HEK293 (cell line): ENCODE data around the gene TMED6.

Experiments used
- BCL11A ChIP-seq: fragments of 450-650 bp; formaldehyde crosslinking; IDR thresholded peaks from 2 replicates; pipeline ENCODE4 v1.5.1; 2016; ENCODE audit warnings: low read depth, missing biosample characterization, missing genetic modification characterization
- ELK4 ChIP-seq: IDR thresholded peaks from 2 replicates; pipeline ENCODE4 v1.6.1; 2011; ENCODE audit warnings: mild to moderate bottlenecking, low read depth, low read length, borderline replicate concordance
- GLIS2 ChIP-seq: fragments of 450-650 bp; formaldehyde crosslinking; IDR thresholded peaks from 2 replicates; pipeline ENCODE4 v1.5.1; 2016; ENCODE audit warnings: missing biosample characterization, missing genetic modification characterization
- INSM2 ChIP-seq: fragments of 450-650 bp; formaldehyde crosslinking; IDR thresholded peaks from 2 replicates; pipeline ENCODE4 v1.5.1; 2016; ENCODE audit warnings: missing biosample characterization, missing genetic modification characterization
- RBAK ChIP-seq: fragments of 450-650 bp; formaldehyde crosslinking; IDR thresholded peaks from 2 replicates; pipeline ENCODE4 v1.5.1; 2016; ENCODE audit warnings: missing biosample characterization, missing genetic modification characterization
- TCF7L2 ChIP-seq: IDR thresholded peaks from 2 replicates; pipeline ENCODE4 v1.6.1; 2011; ENCODE audit warnings: low read depth, mild to moderate bottlenecking, inconsistent platforms, low read length, moderate library complexity, borderline replicate concordance
- YY1 ChIP-seq: fragments of 450-650 bp; formaldehyde crosslinking; IDR thresholded peaks from 2 replicates; pipeline ENCODE4 v1.5.1; 2018; ENCODE audit warnings: missing biosample characterization, missing genetic modification characterization
- ZBTB1 ChIP-seq: fragments of 450-650 bp; formaldehyde crosslinking; IDR thresholded peaks from 2 replicates; pipeline ENCODE4 v1.5.1; 2016; ENCODE audit warnings: missing biosample characterization, missing genetic modification characterization
- ZBTB26 ChIP-seq: fragments of 450-650 bp; formaldehyde crosslinking; optimal IDR thresholded peaks from 2 replicates; pipeline ENCODE3; 2016; ENCODE audit warnings: missing biosample characterization, mild to moderate bottlenecking, missing genetic modification characterization
- ZBTB8A ChIP-seq: fragments of 450-650 bp; formaldehyde crosslinking; IDR thresholded peaks from 2 replicates; pipeline ENCODE4 v1.5.1; 2016; ENCODE audit warnings: missing biosample characterization, missing genetic modification characterization
- ZNF138 ChIP-seq: fragments of 450-650 bp; formaldehyde crosslinking; IDR thresholded peaks from 2 replicates; pipeline ENCODE4 v1.5.1; 2016; ENCODE audit warnings: missing biosample characterization, missing genetic modification characterization, borderline replicate concordance
- ZNF16 ChIP-seq: fragments of 450-650 bp; formaldehyde crosslinking; IDR thresholded peaks from 2 replicates; pipeline ENCODE4 v1.5.1; 2016; ENCODE audit warnings: low read depth, missing biosample characterization, missing genetic modification characterization
- ZNF169 ChIP-seq: fragments of 450-650 bp; formaldehyde crosslinking; IDR thresholded peaks from 2 replicates; pipeline ENCODE4 v1.5.1; 2016; ENCODE audit warnings: missing biosample characterization, missing genetic modification characterization
- ZNF214 ChIP-seq: fragments of 450-650 bp; formaldehyde crosslinking; IDR thresholded peaks from 2 replicates; pipeline ENCODE4 v1.5.1; 2017; ENCODE audit warnings: missing biosample characterization, mild to moderate bottlenecking, missing genetic modification characterization, borderline replicate concordance
- ZNF324 ChIP-seq: fragments of 450-650 bp; formaldehyde crosslinking; IDR thresholded peaks from 2 replicates; pipeline ENCODE4 v1.5.1; 2016; ENCODE audit warnings: missing biosample characterization, missing genetic modification characterization
- ZNF366 ChIP-seq: fragments of 450-650 bp; formaldehyde crosslinking; conservative IDR thresholded peaks from 2 replicates; pipeline ENCODE4 v1.5.1; 2016; ENCODE audit warnings: missing biosample characterization, missing genetic modification characterization
- ZNF580 ChIP-seq: fragments of 450-650 bp; formaldehyde crosslinking; IDR thresholded peaks from 2 replicates; pipeline ENCODE4 v1.5.1; 2016; ENCODE audit warnings: missing biosample characterization, missing genetic modification characterization
- ZNF654 ChIP-seq: fragments of 450-650 bp; formaldehyde crosslinking; IDR thresholded peaks from 2 replicates; pipeline ENCODE4 v1.5.1; 2016; ENCODE audit warnings: low read depth, missing biosample characterization, missing genetic modification characterization
- ZNF677 ChIP-seq: fragments of 450-650 bp; IDR thresholded peaks from 2 replicates; pipeline ENCODE4 v1.5.0; 2018; ENCODE audit warnings: missing biosample characterization, mild to moderate bottlenecking, missing genetic modification characterization, moderate library complexity
- ZSCAN18 ChIP-seq: fragments of 450-650 bp; formaldehyde crosslinking; IDR thresholded peaks from 2 replicates; pipeline ENCODE4 v1.5.1; 2016; ENCODE audit warnings: missing biosample characterization, missing genetic modification characterization
- TF ChIP-seq, protein P1 (sequence below): fragments of 450-650 bp; formaldehyde crosslinking; IDR thresholded peaks from 2 replicates; pipeline ENCODE4 v1.5.1; 2016; ENCODE audit warnings: missing biosample characterization, missing genetic modification characterization
- TF ChIP-seq, protein P2 (sequence below): fragments of 450-650 bp; formaldehyde crosslinking; IDR thresholded peaks from 2 replicates; pipeline ENCODE4 v1.5.1; 2017; ENCODE audit warnings: missing biosample characterization, missing genetic modification characterization
- TF ChIP-seq, protein P3 (sequence below): fragments of 450-650 bp; formaldehyde crosslinking; IDR thresholded peaks from 2 replicates; pipeline ENCODE4 v1.5.1; 2016; ENCODE audit warnings: missing biosample characterization, missing genetic modification characterization, borderline replicate concordance

The TMED6 gene

GRCh38 chr16:69330286-69331109 lies 21.1 kb downstream of the TMED6 start, which contains the start of gene PDF (continued):
- TF ChIP-seq, protein P1, sequence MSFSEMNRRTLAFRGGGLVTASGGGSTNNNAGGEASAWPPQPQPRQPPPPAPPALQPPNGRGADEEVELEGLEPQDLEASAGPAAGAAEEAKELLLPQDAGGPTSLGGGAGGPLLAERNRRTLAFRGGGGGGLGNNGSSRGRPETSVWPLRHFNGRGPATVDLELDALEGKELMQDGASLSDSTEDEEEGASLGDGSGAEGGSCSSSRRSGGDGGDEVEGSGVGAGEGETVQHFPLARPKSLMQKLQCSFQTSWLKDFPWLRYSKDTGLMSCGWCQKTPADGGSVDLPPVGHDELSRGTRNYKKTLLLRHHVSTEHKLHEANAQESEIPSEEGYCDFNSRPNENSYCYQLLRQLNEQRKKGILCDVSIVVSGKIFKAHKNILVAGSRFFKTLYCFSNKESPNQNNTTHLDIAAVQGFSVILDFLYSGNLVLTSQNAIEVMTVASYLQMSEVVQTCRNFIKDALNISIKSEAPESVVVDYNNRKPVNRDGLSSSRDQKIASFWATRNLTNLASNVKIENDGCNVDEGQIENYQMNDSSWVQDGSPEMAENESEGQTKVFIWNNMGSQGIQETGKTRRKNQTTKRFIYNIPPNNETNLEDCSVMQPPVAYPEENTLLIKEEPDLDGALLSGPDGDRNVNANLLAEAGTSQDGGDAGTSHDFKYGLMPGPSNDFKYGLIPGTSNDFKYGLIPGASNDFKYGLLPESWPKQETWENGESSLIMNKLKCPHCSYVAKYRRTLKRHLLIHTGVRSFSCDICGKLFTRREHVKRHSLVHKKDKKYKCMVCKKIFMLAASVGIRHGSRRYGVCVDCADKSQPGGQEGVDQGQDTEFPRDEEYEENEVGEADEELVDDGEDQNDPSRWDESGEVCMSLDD (tag by site-specific recombination) = no peak
- TF ChIP-seq ZBTB8A (peak; percentile 53), RBAK (tag by site-specific recombination) (no peak), ZNF366 (no peak), ZBTB1 (tag by site-specific recombination) (no peak), GLIS2 (peak; percentile 94), ZNF169 (tag by site-specific recombination) (no peak), ZNF214 (tag by site-specific recombination) (no peak), ZNF677 (tag by site-specific recombination) (peak; percentile 29; the same call in 1 of the 2 replicates), ZBTB26 (tag by site-specific recombination) (peak; percentile 61), YY1 (tag by site-specific recombination) (peak; percentile 62; the same call in 1 of the 2 replicates), ZNF138 (tag by site-specific recombination) (no peak), ZNF16 (tag by site-specific recombination) (no peak), ZNF324 (no peak), ZSCAN18 (no peak), ZNF580 (tag by site-specific recombination) (no peak), ZNF654 (tag by site-specific recombination) (no peak), ELK4 (peak; percentile 53; the same call in 1 of the 2 replicates), BCL11A (no peak), INSM2 (tag by site-specific recombination) (no peak), TCF7L2 (no peak)
- TF ChIP-seq, protein P2, sequence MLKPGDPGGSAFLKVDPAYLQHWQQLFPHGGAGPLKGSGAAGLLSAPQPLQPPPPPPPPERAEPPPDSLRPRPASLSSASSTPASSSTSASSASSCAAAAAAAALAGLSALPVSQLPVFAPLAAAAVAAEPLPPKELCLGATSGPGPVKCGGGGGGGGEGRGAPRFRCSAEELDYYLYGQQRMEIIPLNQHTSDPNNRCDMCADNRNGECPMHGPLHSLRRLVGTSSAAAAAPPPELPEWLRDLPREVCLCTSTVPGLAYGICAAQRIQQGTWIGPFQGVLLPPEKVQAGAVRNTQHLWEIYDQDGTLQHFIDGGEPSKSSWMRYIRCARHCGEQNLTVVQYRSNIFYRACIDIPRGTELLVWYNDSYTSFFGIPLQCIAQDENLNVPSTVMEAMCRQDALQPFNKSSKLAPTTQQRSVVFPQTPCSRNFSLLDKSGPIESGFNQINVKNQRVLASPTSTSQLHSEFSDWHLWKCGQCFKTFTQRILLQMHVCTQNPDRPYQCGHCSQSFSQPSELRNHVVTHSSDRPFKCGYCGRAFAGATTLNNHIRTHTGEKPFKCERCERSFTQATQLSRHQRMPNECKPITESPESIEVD (tag by site-specific recombination) = no peak
- TF ChIP-seq, protein P3, sequence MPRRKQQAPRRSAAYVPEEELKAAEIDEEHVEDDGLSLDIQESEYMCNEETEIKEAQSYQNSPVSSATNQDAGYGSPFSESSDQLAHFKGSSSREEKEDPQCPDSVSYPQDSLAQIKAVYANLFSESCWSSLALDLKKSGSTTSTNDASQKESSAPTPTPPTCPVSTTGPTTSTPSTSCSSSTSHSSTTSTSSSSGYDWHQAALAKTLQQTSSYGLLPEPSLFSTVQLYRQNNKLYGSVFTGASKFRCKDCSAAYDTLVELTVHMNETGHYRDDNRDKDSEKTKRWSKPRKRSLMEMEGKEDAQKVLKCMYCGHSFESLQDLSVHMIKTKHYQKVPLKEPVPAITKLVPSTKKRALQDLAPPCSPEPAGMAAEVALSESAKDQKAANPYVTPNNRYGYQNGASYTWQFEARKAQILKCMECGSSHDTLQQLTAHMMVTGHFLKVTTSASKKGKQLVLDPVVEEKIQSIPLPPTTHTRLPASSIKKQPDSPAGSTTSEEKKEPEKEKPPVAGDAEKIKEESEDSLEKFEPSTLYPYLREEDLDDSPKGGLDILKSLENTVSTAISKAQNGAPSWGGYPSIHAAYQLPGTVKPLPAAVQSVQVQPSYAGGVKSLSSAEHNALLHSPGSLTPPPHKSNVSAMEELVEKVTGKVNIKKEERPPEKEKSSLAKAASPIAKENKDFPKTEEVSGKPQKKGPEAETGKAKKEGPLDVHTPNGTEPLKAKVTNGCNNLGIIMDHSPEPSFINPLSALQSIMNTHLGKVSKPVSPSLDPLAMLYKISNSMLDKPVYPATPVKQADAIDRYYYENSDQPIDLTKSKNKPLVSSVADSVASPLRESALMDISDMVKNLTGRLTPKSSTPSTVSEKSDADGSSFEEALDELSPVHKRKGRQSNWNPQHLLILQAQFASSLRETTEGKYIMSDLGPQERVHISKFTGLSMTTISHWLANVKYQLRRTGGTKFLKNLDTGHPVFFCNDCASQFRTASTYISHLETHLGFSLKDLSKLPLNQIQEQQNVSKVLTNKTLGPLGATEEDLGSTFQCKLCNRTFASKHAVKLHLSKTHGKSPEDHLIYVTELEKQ (tag by site-specific recombination) = no peak
